GM12891 (cell line): Measurements from ENCODE around the gene SLC25A47.

Source experiments
- POLR2AphosphoS5 ChIP-seq: IDR thresholded peaks from 2 replicates; pipeline ENCODE4 v1.6.1; 2011; ENCODE audit warnings: low read depth, low read length, control low read depth
- TAF1 ChIP-seq: IDR thresholded peaks from 2 replicates; pipeline ENCODE4 v1.6.1; 2011; ENCODE audit warnings: low read depth, low read length, control low read depth

DNA sequence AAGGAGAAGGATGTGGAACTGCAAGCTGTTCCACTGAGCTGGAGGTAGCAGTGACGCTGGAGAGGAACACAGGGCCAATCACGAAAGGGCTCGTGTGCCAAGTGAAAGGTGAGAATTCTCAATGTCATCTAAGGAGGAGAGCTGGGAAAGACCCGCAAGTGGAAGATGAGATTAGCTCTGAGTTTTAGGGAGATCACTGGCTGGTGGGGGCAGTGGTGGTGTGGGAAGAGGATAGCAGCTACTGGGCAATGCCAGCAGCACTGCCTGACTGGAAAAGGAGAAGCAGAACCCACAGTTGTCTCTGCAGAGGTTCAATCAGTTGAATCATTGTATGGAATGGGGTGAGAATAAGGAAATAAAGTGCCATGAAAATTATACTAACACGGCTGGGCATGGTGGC, 27.8 kb downstream of the SLC25A47 start:
- TF ChIP-seq POLR2AphosphoS5 (no peak), TAF1 (no peak)
